ENCODE results near the gene CENPU.
A peak's percentile ranks its signal among the peaks of the same experiment; 100 is the strongest.
"Not testable (repeated sequence)": the region's sequence is repeated elsewhere in the genome, so short reads cannot be mapped to it uniquely, and the experiment has no call there.

Gene CENPU

GRCh38 chr4:184733654-184734524 is at the start of gene CENPU:
CENPU (minus strand) TSS chr4:184734096; CDS start chr4:184734062, 34 bp downstream.
- peak; percentile 98 for DNase-seq (ENCODE audit: low spot score)

DNA sequence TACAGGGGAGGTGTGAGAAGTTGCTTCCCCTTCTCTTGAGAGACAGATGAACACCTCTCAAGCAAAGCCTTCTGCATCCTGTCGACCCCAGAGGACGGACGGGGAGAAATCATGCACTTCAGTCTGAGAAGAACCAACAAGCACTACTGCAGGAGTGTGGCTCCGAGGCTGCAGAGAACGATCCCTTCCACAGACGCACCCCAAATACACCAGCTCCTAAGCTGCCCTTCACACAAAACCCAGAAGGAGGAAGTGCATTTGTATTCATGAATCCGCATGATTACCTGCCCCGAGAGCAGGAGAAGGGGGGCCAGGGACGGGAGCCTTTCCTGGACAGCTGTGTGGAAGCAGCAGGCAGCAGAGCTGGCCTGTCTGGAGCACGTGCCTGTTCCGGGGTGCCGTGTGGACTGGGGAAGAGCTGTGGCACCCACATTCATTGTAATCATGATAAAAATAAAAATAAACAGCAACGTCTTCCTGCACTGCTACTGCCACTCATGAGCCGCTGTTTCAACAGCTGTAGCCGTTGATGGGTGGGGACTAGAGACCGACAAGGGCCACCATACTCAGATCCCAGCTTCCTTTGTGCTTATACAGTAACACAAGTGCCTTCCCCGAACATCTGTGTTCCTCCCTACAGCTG is 49.0 kb upstream of the CENPU start:
- no peak for DNase-seq (ENCODE audit: low spot score)

GRCh38 chr4:184779160-184779559 is 45.3 kb upstream of the CENPU start:
- DNase-seq (ENCODE audit: low spot score) = not testable (repeated sequence)

GRCh38 chr4:184778325-184778724 is 44.4 kb upstream of the CENPU start:
- no peak for DNase-seq (ENCODE audit: low spot score)

DNA sequence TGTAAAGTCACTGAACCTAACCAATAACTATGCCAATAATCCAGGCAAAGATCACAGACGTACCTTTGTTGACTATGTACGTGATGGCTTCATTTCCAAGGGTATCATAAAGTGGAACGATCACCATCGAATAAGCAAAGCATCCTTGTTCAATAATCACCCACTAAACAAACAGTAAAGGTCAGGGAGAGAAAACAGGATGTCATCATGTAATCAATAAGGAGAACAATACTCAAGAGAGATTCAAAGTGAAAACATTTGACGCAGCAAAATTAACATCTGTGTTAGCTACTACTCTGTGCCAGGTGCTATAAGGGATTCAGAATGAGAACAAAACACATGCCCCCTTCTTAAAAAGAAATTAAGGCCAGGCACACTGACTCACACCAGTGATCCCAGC is 42.9 kb upstream of the CENPU start:
- DNase-seq (ENCODE audit: low spot score) = no peak

DNA sequence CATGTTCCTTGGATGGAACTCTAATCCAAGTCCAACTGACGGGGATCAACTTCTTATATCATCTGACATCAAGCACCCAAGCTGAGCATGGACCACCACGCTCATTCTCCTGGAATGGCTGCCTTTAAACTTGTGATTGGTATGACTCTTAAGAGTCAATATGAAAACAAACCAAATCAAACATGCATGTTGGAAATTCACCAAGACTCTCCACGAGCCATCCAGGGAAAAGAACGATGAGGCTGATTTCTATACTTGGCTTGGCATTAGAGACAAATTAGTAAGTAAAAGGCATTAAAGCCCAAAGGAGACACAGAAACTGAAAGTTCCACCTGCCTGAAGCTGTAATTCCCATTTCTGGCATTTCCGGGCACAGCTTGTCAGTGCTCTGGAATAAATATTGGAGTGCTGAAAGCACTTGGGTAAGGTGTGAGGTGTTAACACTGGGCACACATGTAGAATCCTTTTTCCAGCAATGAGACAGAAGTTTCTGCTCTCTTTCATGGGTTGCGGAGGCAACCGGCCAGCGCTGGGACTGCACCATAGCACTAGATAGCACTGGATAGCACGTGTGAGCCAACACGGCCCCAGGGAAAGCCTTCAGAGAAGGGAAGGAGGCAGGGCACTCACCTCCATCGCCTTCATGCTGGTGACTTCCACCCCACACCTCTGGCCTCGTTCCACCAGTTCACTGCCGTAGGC is 42.1 kb upstream of the CENPU start:
- DNase-seq (ENCODE audit: low spot score) = no peak

DNA sequence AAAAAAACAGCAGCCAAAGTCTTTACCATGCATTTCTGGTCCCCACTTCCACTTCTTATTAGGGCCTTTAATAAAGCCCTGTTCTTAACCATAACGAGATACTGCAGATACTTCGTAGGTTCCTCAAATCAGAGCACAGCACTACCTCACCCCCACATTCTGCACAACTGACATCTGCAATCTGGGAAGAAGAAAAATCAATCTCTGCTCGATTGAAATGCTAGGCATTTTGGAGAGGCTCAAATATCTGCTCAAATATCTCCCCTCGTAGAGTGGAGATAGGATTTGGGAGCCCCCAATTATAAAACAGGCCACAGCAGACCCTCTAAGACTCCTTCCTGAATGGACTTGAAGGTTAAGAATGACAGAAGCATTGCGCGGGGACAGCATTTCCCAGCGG is 40.3 kb upstream of the CENPU start:
- DNase-seq (ENCODE audit: low spot score) = no peak

DNA sequence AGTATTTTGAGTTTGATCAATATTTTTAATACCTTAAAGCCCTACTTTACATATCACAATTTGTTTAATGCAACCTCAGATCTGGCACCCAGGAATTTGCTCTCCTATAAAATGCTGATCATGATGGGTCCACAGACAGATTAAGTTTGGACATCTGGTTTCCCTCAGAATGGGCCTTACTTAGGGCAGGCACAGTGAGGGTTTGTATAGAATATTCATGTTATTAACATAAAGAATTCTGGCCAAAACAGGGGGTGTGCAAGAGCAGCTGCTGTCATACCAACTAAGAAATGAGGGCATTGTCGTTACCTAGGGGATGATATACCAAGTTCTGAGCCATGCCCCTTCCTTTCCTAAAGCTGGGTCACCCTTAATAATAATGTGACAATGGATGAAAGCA is 37.5 kb upstream of the CENPU start:
- no peak for DNase-seq (ENCODE audit: low spot score)

DNA sequence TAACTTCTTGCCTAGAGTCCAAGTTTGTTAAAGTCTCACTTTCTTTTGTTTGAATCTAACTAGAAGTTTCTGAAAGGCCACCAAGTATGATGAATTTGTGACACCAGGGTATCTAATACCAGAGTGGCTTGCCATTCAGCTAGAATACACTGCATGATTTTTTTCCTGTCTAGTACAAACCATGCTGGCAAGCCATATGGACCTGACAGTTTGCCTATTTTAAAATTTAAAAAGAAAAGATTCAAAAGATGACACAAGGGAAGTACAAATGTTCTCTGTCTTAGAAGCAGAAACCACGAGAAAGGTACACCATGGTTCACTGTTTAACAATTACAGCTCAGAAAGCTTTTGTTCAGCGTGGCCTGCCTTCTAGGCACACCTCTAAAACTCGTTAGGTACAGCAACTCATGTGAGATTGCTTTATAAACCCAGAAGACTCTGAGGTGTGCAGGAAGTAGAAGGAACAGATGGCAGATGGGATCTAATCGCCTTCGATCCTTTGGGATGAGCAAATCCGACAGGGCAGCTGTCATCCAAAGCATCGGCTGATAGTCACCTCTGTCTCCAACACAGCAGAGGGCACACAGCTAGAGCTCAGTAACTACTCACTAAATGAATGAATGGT is 35.4 kb upstream of the CENPU start:
- DNase-seq (ENCODE audit: low spot score) = peak; percentile 32

DNA sequence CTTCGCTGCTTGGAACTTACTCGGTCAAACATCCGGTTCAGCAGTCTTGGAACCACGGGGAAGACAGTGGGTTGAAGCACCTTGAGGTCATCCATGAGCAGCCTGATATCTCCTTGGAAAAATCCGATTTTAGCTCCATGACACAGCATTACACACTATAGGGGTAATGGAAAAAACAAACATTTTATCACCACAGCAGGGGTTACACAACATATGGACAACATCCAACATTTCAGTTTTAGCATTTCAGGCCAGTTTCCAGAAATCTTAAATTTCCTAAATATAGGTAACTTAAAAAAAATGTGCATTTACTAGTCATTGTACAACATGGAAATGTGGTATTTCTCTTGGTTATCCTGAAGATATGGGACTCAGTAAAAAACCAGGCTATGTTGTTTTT is 34.4 kb upstream of the CENPU start:
- DNase-seq (ENCODE audit: low spot score) = no peak

GRCh38 chr4:184766446-184766845 is 32.5 kb upstream of the CENPU start:
- no peak for DNase-seq (ENCODE audit: low spot score)

- no peak for DNase-seq (ENCODE audit: low spot score)
Observed at GRCh38 chr4:184765473-184766340, 31.8 kb upstream of the CENPU start.

DNA sequence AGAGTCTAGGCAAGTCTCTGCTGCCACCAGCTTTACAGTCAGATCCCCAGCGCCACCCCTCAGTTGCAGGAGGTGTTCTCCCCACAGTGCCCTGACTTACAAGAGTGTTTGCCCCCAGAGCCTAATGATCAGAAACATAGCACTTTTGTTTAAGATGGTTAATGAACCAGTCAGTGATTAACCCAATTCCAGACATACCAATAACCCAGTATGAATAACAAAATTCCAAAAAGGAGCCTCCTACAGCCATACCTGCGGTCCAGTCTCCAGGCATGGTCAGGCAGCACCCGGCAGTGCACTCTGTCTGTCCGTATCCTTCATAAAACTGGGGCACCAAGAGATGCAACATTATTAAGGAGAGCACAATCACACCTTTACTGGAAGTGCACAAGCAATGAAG is 30.7 kb upstream of the CENPU start:
- DNase-seq (ENCODE audit: low spot score) = no peak

DNA sequence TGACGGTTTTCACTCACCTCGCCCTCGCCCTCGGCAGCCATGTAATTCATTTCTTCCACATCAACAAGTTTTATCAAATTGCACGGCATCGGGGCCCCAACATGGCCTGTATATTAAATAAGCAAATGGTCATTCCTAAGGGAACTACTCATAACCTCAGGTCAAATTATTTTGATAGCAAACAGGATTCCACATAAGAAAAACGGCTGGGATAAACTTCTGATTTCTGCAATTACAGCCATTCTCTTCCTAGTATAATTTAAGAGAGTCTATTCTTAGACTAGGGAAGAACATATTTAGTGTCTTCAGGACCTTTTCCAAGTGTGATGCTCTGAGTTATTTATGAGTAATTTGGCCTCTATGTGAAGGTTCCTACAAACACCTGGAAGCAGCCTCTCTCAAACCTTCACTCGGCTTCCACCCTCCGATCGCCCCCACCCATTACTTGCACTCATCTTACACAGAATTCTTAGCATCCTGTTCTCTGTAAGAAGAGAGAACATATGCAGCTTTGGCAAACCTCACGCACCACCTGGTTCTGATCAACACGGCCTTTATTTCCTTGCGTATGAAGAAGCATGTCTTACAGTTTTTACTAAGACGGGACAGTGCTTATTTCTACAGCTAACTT is 29.4 kb upstream of the CENPU start:
- no peak for DNase-seq (ENCODE audit: low spot score)

DNA sequence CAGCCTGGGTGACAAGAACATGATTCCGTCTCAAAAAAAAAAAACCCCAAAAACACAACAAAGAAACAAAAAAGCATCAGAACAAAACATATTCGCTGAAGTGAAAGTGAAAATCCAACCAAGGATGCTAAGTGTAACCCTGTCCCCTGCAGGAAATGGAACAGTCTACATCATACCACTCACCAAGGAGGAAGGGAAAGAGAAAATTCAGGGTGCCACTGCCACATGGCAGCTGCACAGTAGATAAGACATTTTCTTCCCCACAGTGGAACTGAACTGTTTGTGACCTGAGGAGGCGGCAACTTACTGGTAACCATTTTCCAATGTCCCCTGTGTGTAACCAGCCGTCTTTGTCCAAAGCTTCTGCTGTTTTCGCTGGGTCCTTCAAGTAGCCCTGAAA is 28.2 kb upstream of the CENPU start:
- no peak for DNase-seq (ENCODE audit: low spot score)

DNA sequence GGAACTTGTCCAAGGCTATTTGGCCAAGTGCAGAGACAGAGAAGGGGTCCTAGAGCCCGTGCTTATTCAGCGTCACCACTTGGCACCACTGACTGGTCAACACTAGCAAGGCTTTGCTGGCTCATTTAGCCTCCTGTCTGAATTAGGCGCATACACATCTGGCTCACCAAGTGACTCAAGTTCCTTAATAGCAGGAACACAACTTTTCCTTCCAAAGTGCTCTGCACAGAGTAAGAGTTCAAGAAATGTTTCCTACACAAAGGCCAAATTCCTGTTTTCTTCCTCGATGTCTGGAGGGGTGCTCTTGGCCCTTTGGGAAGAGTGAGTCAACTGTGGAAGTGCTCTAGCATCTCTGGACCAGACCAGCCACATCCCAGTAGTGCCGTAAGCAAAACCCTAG is 26.8 kb upstream of the CENPU start:
- DNase-seq (ENCODE audit: low spot score) = no peak

- DNase-seq (ENCODE audit: low spot score) = no peak
Observed at GRCh38 chr4:184757810-184758209, 23.9 kb upstream of the CENPU start.

- DNase-seq (ENCODE audit: low spot score) = no peak
Observed at GRCh38 chr4:184756399-184756798, 22.5 kb upstream of the CENPU start.

DNA sequence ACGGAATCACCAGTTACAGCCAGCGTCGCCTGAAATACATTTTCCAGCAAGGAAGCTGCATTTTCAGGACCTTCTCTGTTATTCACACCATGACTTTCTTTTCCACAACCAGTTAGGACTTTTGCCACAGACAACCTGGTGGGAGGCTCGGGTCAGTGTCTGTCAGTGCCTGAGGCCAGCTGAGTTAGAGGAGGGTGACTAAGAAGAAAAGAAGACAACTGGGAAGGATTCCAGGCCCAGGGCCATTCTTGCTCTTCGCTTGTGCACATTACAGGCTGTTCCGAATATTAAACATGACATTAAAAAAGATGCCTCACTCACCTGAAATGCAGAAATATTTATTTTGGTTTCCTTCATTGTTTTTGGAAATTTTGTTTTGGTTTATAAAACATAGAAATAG is 21.4 kb upstream of the CENPU start:
- DNase-seq (ENCODE audit: low spot score) = no peak

- DNase-seq (ENCODE audit: low spot score) = peak; percentile 67
Observed at GRCh38 chr4:184752496-184753275, 18.8 kb upstream of the CENPU start.
